Gastroesophageal sphincter (tissue), 3 donors: ENCODE data around the gene OGDH.

Experiments used
- CTCF ChIP-seq, 4 experiments: fragments of 200-600 bp in 2 of 4; fragments of 450-650 bp in 2 of 4; sonication (generic) in 1 of 4; IDR thresholded peaks; one replicate each; pipeline ENCODE4 v1.5.1; 2017 to 2019; ENCODE audit warnings: antibody characterized with exemption in 4 of 4, mild to moderate bottlenecking in 2 of 4, moderate library complexity in 2 of 4
- EP300 ChIP-seq: sonication (generic); formaldehyde crosslinking; IDR thresholded peaks from one replicate; pipeline ENCODE4 v1.6.1; 2017; ENCODE audit warnings: antibody characterized with exemption, mild to moderate bottlenecking
- POLR2AphosphoS5 ChIP-seq: sonication (generic); formaldehyde crosslinking; IDR thresholded peaks from one replicate; pipeline ENCODE4 v1.6.1; 2017; ENCODE audit warnings: antibody characterized with exemption

- TF ChIP-seq POLR2AphosphoS5 = no peak
- no peak for TF ChIP-seq CTCF (IDR thresholded peaks at IDR 0.05)
- no peak for TF ChIP-seq EP300
These were observed 133.6 kb downstream of the OGDH start for GRCh38 chr7:44740055-44740454.
